ENCODE measurements around the gene TLCD3B. TPM values are rescaled to one million over a fixed set of nuclear protein-coding genes. Genes with fewer than 3 reads are reported as not detected.

TLCD3B gene
- total and polyA plus RNA-seq, 2 of the 4 experiments (the other 2 are of a cell fraction), result 0.19 TPM; not detected in 1

DNA sequence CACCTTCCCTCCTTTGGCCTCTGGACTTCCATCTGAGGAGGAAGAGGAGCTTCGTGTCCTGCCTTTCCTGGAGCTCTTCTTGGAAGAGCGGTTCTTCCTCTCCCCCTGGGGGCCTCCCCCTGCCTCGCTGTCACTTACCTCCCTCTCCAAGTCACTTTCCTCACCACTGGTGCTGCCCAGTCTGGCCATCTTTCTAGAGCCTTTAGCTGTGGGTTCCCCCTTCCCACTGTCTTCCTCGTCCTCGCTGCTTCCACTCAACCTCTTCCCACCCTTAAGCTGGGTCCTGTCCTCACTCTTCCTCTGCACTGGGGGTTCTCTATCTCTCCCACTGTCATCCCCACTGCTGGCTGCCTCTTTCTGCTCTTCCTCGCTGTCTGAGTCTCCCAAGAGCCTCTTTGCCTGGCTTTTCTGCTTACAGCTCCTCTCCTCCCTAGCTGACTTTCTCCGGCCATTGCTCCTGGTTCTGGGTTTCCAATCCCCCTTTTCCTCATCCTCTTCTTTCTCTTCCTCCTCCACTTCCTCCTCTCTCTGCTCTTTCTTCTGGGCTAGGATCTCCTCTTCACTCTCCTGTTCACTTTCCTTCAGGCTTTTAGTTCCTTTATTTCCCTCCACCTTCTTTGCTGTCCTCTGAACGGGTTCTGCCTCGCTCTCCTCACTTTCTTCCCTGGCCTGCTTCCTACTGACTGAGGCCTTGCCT lies 37.0 kb downstream of the TLCD3B start:
- Histone ChIP-seq H4K8ac (ENCODE audit: low read depth in 2 of 2, low read length in 2 of 2) (peak overlapping the region; percentile 24 to 93; a peak in 2 of 4 replicates), H4K5ac (ENCODE audit: low read depth, low read length) (no peak overlapping the region), H3K27me3 (ENCODE audit: control insufficient read depth, insufficient read depth, low read length) (no peaks in the 10 kb centered on the region), H3K9ac (ENCODE audit: low read depth, low read length) (no peak overlapping the region; the same call in 1 of the 2 replicates), H2AFZ (replicated peaks; ENCODE audit: low read length, poor library complexity) (peak overlapping the region; percentile 99), H3K56ac (ENCODE audit: extremely low read depth, insufficient read depth, low read length) (no peak overlapping the region), H2AK5ac (ENCODE audit: low read depth, low read length) (peak overlapping the region; percentile 61), H3K4me1 (ENCODE audit: control insufficient read depth, insufficient read depth, low read length) (peaks cover 8% of the 10 kb centered on the region), H2AK9ac (replicated peaks; ENCODE audit: low read depth, low read length, poor library complexity) (peak overlapping the region; percentile 68), H2BK20ac (ENCODE audit: low read depth, low read length) (no peak overlapping the region), H3K4me2 (ENCODE audit: low read depth, low read length) (no peak overlapping the region), H3K14ac (replicated peaks; ENCODE audit: low read depth, low read length) (no peak overlapping the region; the same call in 1 of the 2 replicates), H3K36me3 (ENCODE audit: control insufficient read depth, insufficient read depth, low read length) (peaks cover 25% of the 10 kb centered on the region), H2BK120ac (ENCODE audit: low read depth, low read length) (no peak overlapping the region), H3K4ac (ENCODE audit: low read depth, low read length) (peak overlapping the region; percentile 64), H3K23ac (ENCODE audit: low read depth, low read length) (peak overlapping the region; percentile 56; the same call in 1 of the 2 replicates), H3K4me3 (ENCODE audit: insufficient read depth, low read depth, low read length) (no peak overlapping the region), H2BK15ac (ENCODE audit: low read depth, low read length) (no peak overlapping the region), H3K18ac (ENCODE audit: low read depth, low read length) (no peak overlapping the region), H3K9me1 (ENCODE audit: insufficient read depth, low read length) (peaks cover 5% of the 10 kb centered on the region; the same call in 1 of the 2 replicates), H3K9me3 (ENCODE audit: control insufficient read depth, insufficient read depth, low read length) (no peaks in the 10 kb centered on the region), H4K20me1 (ENCODE audit: insufficient read depth, low read length) (no peaks in the 10 kb centered on the region), H2BK5ac (ENCODE audit: low read depth, low read length, poor library complexity, severe bottlenecking) (no peak overlapping the region), H4K91ac (ENCODE audit: insufficient read depth, low read depth, low read length) (peak overlapping the region; percentile 47; the same call in 1 of the 2 replicates), H3K27ac (ENCODE audit: insufficient read depth, low read length) (no peak overlapping the region; the same call in 1 of the 2 replicates), H3K79me1 (ENCODE audit: low read depth in 1 of 2, low read length in 2 of 2) (peaks cover 11 to 39% of the 10 kb centered on the region in 2 experiments; a peak in 3 of 4 replicates)
- no TSS peak for BruUV-seq (replicated peaks)
- in situ Hi-C loops (cut with MboI; ENCODE audit: low sequenced_read_pairs) (no loop called here), dilution Hi-C loops (cut with HindIII; ENCODE audit: low sequenced_read_pairs, unreplicated experiment) (no loop called here), intact Hi-C loops (cut with micrococcal nuclease) (loop anchor here (2.0 kb wide), 1 partner anchor 131 kb away; the partner anchor contains the start of gene CDIPT)
- POLR2A ChIA-PET (ENCODE audit: unreplicated experiment), result no interaction called here
- ATAC-seq (ENCODE audit: low read depth) (no peak), DNase-seq (no peak)
- no peak for TF ChIP-seq MAFK (IDR thresholded peaks at IDR 0.05; ENCODE audit: low read depth, low read length)
- no peak for TF ChIP-seq NFE2L2 (IDR thresholded peaks at IDR 0.05; ENCODE audit: low read depth, low read length)
- TF ChIP-seq BHLHE40 (IDR thresholded peaks at IDR 0.05; ENCODE audit: low read depth, low read length), result no peak
- CTCF ChIA-PET, result interaction anchor here (0.6 kb wide), 1 partner anchor 127 kb away, joined by 3 read pairs; no protein-coding TSS in a partner anchor
- 96% methylated on average over 4 of the region's 9 CpGs; no CpG with 5 or more reads in 1 of the 2 experiments for whole genome bisulfite sequencing, 2 experiments (ENCODE audit: extremely low coverage in 2 of 2, insufficient read length in 1 of 2)
